Glutamatergic neuron (in vitro differentiated cells): ENCODE measurements around the gene RTL5. TPM values are rescaled to one million over a fixed set of nuclear protein-coding genes. Genes with fewer than 3 reads are reported as not detected.
A peak's percentile ranks its signal among the peaks of the same experiment; 100 is the strongest.

ENCODE experiments used
- DNase-seq: peaks from one replicate; pipeline ENCODE4 v3.0.0; 2022
- H3K27ac Mint-ChIP-seq: one replicate; pipeline ENCODE4 v1.8.0; 2020; ENCODE audit warnings: mild to moderate bottlenecking, mixed read lengths, inconsistent platforms; ENCODE audit not compliant: unreplicated experiment
- H3K27me3 Mint-ChIP-seq: one replicate; pipeline ENCODE4 v1.8.0; 2020; ENCODE audit warnings: mild to moderate bottlenecking, moderate library complexity, mixed read lengths, inconsistent platforms; ENCODE audit not compliant: unreplicated experiment
- H3K36me3 Mint-ChIP-seq: one replicate; pipeline ENCODE4 v1.8.0; 2020; ENCODE audit warnings: mild to moderate bottlenecking, mixed read lengths, inconsistent platforms; ENCODE audit not compliant: unreplicated experiment
- H3K4me1 Mint-ChIP-seq: one replicate; pipeline ENCODE4 v1.8.0; 2020; ENCODE audit warnings: mild to moderate bottlenecking, low read depth, mixed read lengths, inconsistent platforms; ENCODE audit not compliant: unreplicated experiment
- H3K4me3 Mint-ChIP-seq: one replicate; pipeline ENCODE4 v1.8.0; 2020; ENCODE audit warnings: mild to moderate bottlenecking, mixed read lengths, inconsistent platforms; ENCODE audit not compliant: unreplicated experiment
- H3K9me3 Mint-ChIP-seq: one replicate; pipeline ENCODE4 v1.8.0; 2020; ENCODE audit warnings: mild to moderate bottlenecking, moderate library complexity, mixed read lengths, inconsistent platforms; ENCODE audit not compliant: unreplicated experiment
- total RNA-seq: library from RNA; stranded (reverse); fragmentation: NEBNext Ultra II Directional; extraction: Animal tissue kit (Norgen Biotek cat#: 25700); gene quantifications from one replicate; pipeline ENCODE4 v1.2.1, GENCODE V29; 2021; ENCODE audit not compliant: unreplicated experiment
- TF ChIP-seq, protein P1 (sequence below): fragments of 200-600 bp; sonication (generic); IDR thresholded peaks from one replicate; pipeline ENCODE4 v1.5.0; 2021; ENCODE audit not compliant: partially characterized antibody, unreplicated experiment

The RTL5 gene
- total RNA-seq, 1 donor from 2014 or later, result 18.2 TPM

GRCh38 chrX:72139538-72139937, 7.8 kb upstream of the RTL5 start:
- Mint-ChIP-seq H3K27ac (peak overlapping the region; percentile 17), H3K4me1 (peaks cover 21% of the 10 kb centered on the region), H3K4me3 (no peak overlapping the region), H3K9me3 (peaks cover 5% of the 10 kb centered on the region), H3K27me3 (peaks cover 4% of the 10 kb centered on the region), H3K36me3 (no peaks in the 10 kb centered on the region)
- TF ChIP-seq, protein P1, sequence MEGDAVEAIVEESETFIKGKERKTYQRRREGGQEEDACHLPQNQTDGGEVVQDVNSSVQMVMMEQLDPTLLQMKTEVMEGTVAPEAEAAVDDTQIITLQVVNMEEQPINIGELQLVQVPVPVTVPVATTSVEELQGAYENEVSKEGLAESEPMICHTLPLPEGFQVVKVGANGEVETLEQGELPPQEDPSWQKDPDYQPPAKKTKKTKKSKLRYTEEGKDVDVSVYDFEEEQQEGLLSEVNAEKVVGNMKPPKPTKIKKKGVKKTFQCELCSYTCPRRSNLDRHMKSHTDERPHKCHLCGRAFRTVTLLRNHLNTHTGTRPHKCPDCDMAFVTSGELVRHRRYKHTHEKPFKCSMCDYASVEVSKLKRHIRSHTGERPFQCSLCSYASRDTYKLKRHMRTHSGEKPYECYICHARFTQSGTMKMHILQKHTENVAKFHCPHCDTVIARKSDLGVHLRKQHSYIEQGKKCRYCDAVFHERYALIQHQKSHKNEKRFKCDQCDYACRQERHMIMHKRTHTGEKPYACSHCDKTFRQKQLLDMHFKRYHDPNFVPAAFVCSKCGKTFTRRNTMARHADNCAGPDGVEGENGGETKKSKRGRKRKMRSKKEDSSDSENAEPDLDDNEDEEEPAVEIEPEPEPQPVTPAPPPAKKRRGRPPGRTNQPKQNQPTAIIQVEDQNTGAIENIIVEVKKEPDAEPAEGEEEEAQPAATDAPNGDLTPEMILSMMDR, result no peak
- no peak for DNase-seq

DNA sequence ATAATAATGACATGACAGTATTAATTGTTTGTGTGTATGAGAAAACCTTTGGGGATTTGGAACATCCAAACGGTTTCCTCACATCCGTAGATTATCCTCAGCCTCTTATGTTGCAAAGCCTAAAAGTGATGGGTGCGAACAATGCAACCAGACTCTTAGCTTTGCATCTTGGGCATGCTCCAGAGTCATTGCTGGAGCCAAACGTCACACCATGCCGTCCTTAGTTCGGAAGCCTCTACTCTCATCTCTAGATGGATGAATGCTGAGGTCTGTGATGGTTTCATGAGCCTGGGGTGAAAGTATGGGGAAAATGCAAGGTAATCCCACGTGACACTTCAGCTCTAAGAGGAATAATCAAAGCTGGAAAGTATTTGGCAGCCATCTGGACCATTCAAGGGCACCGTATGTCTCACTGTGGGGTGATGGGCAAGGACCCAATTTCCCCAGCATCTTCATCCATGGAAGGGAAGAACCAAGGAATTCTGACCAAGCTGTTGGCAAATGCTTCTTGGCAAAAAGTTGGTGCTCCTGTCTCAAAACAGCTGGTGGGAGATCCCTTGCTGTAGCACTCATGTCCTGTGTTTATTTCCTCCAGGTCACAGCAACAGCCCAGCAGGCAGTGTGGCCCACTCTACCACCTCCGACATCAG, 6.3 kb upstream of the RTL5 start:
- Mint-ChIP-seq H3K9me3 (peaks cover 3% of the 10 kb centered on the region), H3K27me3 (peaks cover 4% of the 10 kb centered on the region), H3K36me3 (no peaks in the 10 kb centered on the region), H3K4me1 (peaks cover 17% of the 10 kb centered on the region), H3K27ac (no peak overlapping the region), H3K4me3 (no peak overlapping the region)
- DNase-seq, result no peak
- TF ChIP-seq, protein P1, result no peak

DNA sequence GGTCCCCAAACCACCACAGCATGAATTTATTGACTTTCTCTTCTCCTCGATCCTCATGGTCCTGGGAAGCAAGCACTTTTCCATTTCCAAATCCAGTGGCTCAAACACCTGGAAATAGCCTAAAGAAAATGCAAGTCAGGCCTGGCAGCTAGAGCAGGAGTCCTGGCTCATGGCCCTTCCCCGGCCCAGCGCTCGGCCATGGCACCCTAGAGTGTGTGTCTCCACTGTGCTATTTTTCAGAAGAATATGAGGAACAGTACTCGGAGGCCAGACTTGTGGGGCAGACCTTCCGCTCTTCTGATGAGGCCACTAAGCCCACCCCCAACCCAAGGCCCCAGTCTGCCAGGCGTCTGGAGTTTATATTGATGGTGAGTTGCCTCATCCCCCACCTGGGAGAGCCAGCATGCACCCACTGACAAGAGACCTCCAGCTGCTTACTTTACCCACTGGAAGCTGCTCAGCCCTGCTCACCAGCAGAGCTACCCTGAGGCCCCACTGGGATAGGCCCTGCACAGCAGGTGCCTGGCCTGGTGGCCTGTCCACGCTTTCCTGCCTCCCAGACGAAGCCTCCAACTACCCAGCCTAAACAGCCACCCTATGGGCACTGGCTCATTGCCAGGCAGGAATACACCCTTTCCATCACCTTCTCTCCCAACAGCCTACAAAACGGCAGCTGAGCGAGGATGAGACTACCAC, 2.3 kb upstream of the RTL5 start:
- peaks cover 2% of the 10 kb centered on the region for H3K4me1 Mint-ChIP-seq
- peaks cover 6% of the 10 kb centered on the region for H3K27me3 Mint-ChIP-seq
- no peak overlapping the region for H3K27ac Mint-ChIP-seq
- peaks cover 13% of the 10 kb centered on the region for H3K36me3 Mint-ChIP-seq
- no peak overlapping the region for H3K4me3 Mint-ChIP-seq
- DNase-seq, result no peak
- peaks cover 3% of the 10 kb centered on the region for H3K9me3 Mint-ChIP-seq
- TF ChIP-seq, protein P1, result no peak

DNA sequence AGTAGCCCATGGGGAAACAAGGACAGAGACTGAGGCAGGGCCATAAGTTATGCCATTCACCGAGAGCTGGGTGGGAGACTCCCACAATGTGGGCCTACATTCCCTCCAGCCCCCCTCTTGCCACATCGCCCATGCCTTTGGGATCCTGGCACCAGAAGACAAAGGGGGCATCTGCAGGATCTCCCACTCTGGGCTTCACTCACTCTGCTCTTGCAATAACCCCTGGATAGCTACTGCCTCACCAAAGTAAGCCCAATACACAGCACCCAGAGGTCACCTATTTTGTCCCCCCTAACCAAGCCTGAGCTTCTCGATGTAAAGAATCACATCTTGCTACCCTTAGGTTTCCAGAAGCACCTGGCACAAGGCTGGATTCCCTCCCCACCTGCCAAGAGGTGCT, 741 bp upstream of the RTL5 start:
- H3K27ac Mint-ChIP-seq, result peak overlapping the region; percentile 78
- H3K27me3 Mint-ChIP-seq, result peaks cover 6% of the 10 kb centered on the region
- peaks cover 3% of the 10 kb centered on the region for H3K9me3 Mint-ChIP-seq

More for the DNA sequence above, 741 bp upstream of the RTL5 start:
- Mint-ChIP-seq H3K4me1 (peaks cover 2% of the 10 kb centered on the region), H3K4me3 (peak overlapping the region; percentile 63), H3K36me3 (peaks cover 16% of the 10 kb centered on the region)
- TF ChIP-seq, protein P1, result no peak
- DNase-seq, result no peak
